ENCODE data around the gene GAST.

DNA sequence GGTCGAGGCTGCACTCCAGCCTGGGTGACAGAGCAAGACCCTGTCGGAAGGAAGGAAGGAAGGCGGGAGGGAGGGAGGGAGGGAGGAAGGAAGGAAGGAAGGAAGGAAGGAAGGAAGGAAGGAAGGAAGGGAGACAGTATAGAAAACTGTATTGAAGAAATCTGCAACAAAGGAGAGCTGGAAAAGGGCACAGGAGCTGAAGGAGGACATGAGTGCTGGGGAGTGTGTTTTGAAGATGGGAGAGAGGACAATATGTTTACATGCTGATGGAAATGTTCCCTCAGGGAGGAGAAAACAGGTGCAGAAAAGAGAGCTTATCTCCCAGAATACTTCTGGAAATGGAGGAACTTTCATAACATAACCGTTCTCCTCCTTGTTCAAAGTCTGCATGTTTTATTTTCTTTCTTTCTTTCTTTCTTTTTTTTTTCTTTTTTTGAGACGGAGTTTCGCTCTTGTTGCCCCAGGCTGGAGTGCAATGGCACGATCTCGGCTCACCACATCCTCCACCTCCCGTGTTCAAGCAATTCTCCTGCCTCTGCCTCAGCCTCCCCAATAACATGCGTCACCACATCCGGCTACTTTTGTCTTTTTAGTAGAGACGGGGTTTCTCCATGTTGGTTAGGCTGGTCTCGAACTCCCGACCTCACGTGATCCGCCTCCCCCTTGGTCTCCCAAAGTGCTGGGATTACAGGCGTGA is 25.0 kb downstream of the GAST start:
- TF ChIP-seq CHD4 (IDR thresholded peaks at IDR 0.05; ENCODE audit: borderline replicate concordance) (no peak), CHD2 (IDR thresholded peaks at IDR 0.05; ENCODE audit: low read length, partially characterized antibody) (no peak), CEBPB (IDR thresholded peaks at IDR 0.05) (no peak), RNF2 (IDR thresholded peaks at IDR 0.05; ENCODE audit: borderline replicate concordance, low read depth) (no peak), CBX8 (IDR thresholded peaks at IDR 0.05) (no peak), POLR2A (IDR thresholded peaks at IDR 0.05; ENCODE audit: low read length) (no peak), POLR2AphosphoS2 (conservative IDR thresholded peaks at IDR 0.05; ENCODE audit: low read length) (no peak), EP300 (IDR thresholded peaks at IDR 0.05) (no peak), RCOR1 (IDR thresholded peaks at IDR 0.05; ENCODE audit: low read depth, low read length) (no peak), PHF8 (IDR thresholded peaks at IDR 0.05; ENCODE audit: borderline replicate concordance, low read depth) (no peak), ELK1 (IDR thresholded peaks at IDR 0.05; ENCODE audit: low read depth, low read length) (no peak)
- TF ChIP-seq, protein P1, sequence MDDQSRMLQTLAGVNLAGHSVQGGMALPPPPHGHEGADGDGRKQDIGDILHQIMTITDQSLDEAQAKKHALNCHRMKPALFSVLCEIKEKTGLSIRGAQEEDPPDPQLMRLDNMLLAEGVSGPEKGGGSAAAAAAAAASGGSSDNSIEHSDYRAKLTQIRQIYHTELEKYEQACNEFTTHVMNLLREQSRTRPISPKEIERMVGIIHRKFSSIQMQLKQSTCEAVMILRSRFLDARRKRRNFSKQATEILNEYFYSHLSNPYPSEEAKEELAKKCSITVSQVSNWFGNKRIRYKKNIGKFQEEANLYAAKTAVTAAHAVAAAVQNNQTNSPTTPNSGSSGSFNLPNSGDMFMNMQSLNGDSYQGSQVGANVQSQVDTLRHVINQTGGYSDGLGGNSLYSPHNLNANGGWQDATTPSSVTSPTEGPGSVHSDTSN (IDR thresholded peaks at IDR 0.05) = no peak
- TF ChIP-seq, protein P2, sequence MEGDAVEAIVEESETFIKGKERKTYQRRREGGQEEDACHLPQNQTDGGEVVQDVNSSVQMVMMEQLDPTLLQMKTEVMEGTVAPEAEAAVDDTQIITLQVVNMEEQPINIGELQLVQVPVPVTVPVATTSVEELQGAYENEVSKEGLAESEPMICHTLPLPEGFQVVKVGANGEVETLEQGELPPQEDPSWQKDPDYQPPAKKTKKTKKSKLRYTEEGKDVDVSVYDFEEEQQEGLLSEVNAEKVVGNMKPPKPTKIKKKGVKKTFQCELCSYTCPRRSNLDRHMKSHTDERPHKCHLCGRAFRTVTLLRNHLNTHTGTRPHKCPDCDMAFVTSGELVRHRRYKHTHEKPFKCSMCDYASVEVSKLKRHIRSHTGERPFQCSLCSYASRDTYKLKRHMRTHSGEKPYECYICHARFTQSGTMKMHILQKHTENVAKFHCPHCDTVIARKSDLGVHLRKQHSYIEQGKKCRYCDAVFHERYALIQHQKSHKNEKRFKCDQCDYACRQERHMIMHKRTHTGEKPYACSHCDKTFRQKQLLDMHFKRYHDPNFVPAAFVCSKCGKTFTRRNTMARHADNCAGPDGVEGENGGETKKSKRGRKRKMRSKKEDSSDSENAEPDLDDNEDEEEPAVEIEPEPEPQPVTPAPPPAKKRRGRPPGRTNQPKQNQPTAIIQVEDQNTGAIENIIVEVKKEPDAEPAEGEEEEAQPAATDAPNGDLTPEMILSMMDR (IDR thresholded peaks at IDR 0.05) = no peak
- TF ChIP-seq, protein P3, sequence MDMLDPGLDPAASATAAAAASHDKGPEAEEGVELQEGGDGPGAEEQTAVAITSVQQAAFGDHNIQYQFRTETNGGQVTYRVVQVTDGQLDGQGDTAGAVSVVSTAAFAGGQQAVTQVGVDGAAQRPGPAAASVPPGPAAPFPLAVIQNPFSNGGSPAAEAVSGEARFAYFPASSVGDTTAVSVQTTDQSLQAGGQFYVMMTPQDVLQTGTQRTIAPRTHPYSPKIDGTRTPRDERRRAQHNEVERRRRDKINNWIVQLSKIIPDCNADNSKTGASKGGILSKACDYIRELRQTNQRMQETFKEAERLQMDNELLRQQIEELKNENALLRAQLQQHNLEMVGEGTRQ (IDR thresholded peaks at IDR 0.05) = no peak

Measured in A549 (cell line).